Measurements from ENCODE around the gene PLK2. TPM values are rescaled to one million over a fixed set of nuclear protein-coding genes. Genes with fewer than 3 reads are reported as not detected.

PLK2 gene
- total and polyA plus RNA-seq, 2 of the 8 experiments (the other 6 are each of a cell fraction or from before 2014, with no cell fraction given) = 5.8 to 20.6 TPM

- no peaks in the 10 kb centered on the region for H3K79me2 ChIP-seq (ENCODE audit: control insufficient read depth in 1 of 2, insufficient read depth in 2 of 2, low read length in 2 of 2)
- H2BK5ac ChIP-seq (ENCODE audit: low read depth, low read length) = no peak overlapping the region
- H3K4me1 ChIP-seq (replicated peaks in 1 of 4; ENCODE audit: control insufficient read depth in 3 of 4, insufficient read depth in 4 of 4, low read length in 3 of 4) = peaks cover 0 to 3% (median 0%) of the 10 kb centered on the region in 4 experiments; a peak in 1 of 7 replicates
- no peak overlapping the region for H2BK12ac ChIP-seq (ENCODE audit: low read depth, low read length)
- no peak overlapping the region for H2AK5ac ChIP-seq (ENCODE audit: low read depth, low read length)
- no peak overlapping the region for H3K27ac ChIP-seq (ENCODE audit: low read depth, low read length)
- POLR2A ChIA-PET (ENCODE audit: partially characterized antibody) = no interaction called here
- H2BK20ac ChIP-seq (ENCODE audit: low read length) = no peak overlapping the region
- FAIRE-seq (no peak), DNase-seq (ENCODE audit: low read depth in 1 of 2, low spot score in 2 of 2) (no peak)
- H3K23ac ChIP-seq (ENCODE audit: insufficient read length) = no peak overlapping the region
- no peak overlapping the region for H3K4ac ChIP-seq (replicated peaks; ENCODE audit: insufficient read length, low read depth, low read length)
- no peaks in the 10 kb centered on the region for H3K36me3 ChIP-seq (ENCODE audit: control insufficient read depth in 2 of 4, insufficient read depth in 4 of 4, low read length in 3 of 4)
- no peaks in the 10 kb centered on the region for H3K9me3 ChIP-seq (ENCODE audit: insufficient read depth in 2 of 2, low read depth in 1 of 2, low read length in 1 of 2)
- H4K20me1 ChIP-seq (replicated peaks in 1 of 2; ENCODE audit: control insufficient read depth in 1 of 2, insufficient read depth in 2 of 2, low read length in 2 of 2) = no peaks in the 10 kb centered on the region
- no peak overlapping the region for H3K56ac ChIP-seq (replicated peaks; ENCODE audit: insufficient read length, low read depth, low read length)
- no peak overlapping the region for H3K14ac ChIP-seq (ENCODE audit: insufficient read length)
- H2BK15ac ChIP-seq (ENCODE audit: low read length) = no peak overlapping the region
- no peak overlapping the region for H2BK120ac ChIP-seq (replicated peaks; ENCODE audit: low read depth, low read length)
- no peaks in the 10 kb centered on the region for H3K79me1 ChIP-seq (ENCODE audit: low read depth, low read length)
- no peak for TF ChIP-seq GABPA (IDR thresholded peaks at IDR 0.05; ENCODE audit: borderline replicate concordance, insufficient read depth, low read length)
- TF ChIP-seq KDM4A (IDR thresholded peaks at IDR 0.05; ENCODE audit: low read depth, low read length, severe bottlenecking) = no peak
- no peak for TF ChIP-seq USF2 (IDR thresholded peaks at IDR 0.05; ENCODE audit: low read length)
- TF ChIP-seq CHD1 (IDR thresholded peaks at IDR 0.05; ENCODE audit: low read depth, low read length) = no peak
- TF ChIP-seq RNF2 (IDR thresholded peaks at IDR 0.05; ENCODE audit: borderline replicate concordance, low read depth, low read length, missing control alignments, poor library complexity, severe bottlenecking) = no peak
- TF ChIP-seq KDM1A (IDR thresholded peaks at IDR 0.05; ENCODE audit: borderline replicate concordance, low read length) = no peak
- no peak for TF ChIP-seq CEBPB (IDR thresholded peaks at IDR 0.05; ENCODE audit: low read depth, low read length)
- TF ChIP-seq BACH1 (IDR thresholded peaks at IDR 0.05; ENCODE audit: low read length) = no peak
- no peak for TF ChIP-seq MAX (IDR thresholded peaks at IDR 0.05)
- H3K23me2 ChIP-seq (ENCODE audit: low read depth, low read length) = no peaks in the 10 kb centered on the region
- no peak overlapping the region for H3K4me3 ChIP-seq (ENCODE audit: extremely low read depth in 1 of 4, insufficient read depth in 2 of 4, low read depth in 3 of 4, low read length in 4 of 4)
- H3K4me2 ChIP-seq (ENCODE audit: insufficient read depth in 1 of 2, low read depth in 2 of 2, low read length in 2 of 2) = no peak overlapping the region
- H4K91ac ChIP-seq (replicated peaks; ENCODE audit: insufficient read length, low read length) = no peak overlapping the region
- WGBS, 2 experiments (ENCODE audit: extremely low coverage in 1 of 2, insufficient coverage in 1 of 2, insufficient read length in 1 of 2, insufficient replicate concordance in 2 of 2, low coverage in 1 of 2, low lambda C conversion rate in 2 of 2, missing lambda C conversion rate in 1 of 2) = 69% methylated on average over 2 of the region's 2 CpGs; no CpG with 5 or more reads in 1 of the 2 experiments
- no peak overlapping the region for H3K9ac ChIP-seq (replicated peaks in 1 of 4; ENCODE audit: extremely low read depth in 1 of 4, low read depth in 3 of 4, low read length in 3 of 4)
- H3K18ac ChIP-seq (ENCODE audit: extremely low read depth, low read length) = no peak overlapping the region
- H4K8ac ChIP-seq (ENCODE audit: extremely low read depth, insufficient read depth, low read length) = no peak overlapping the region
- H3K27me3 ChIP-seq (replicated peaks in 1 of 4; ENCODE audit: control insufficient read depth in 3 of 4, extremely low read depth in 1 of 4, insufficient read depth in 3 of 4, low read length in 3 of 4) = peaks cover 0 to 1% (median 0%) of the 10 kb centered on the region in 4 experiments; a peak in 1 of 7 replicates
- H4K5ac ChIP-seq (ENCODE audit: insufficient read length, low read depth, low read length) = no peak overlapping the region
- CTCF ChIA-PET (ENCODE audit: partially characterized antibody) = interaction anchor here (1.5 to 7.5 kb wide), 3 partner anchors 9 to 344 kb away, joined by 3 to 60 read pairs (median 16); no protein-coding TSS in a partner anchor
- no peak overlapping the region for H2AFZ ChIP-seq (ENCODE audit: low read length)
Observed at GRCh38 chr5:58505971-58506640, 46.2 kb upstream of the PLK2 start.
